Astrocyte (in vitro differentiated cells and primary cell): Measurements from ENCODE around the gene C20orf144.

Source experiments
- EZH2 ChIP-seq: IDR thresholded peaks from 2 replicates; pipeline ENCODE4 v1.6.1; 2012; ENCODE audit warnings: mild to moderate bottlenecking, low read length, inconsistent platforms; ENCODE audit not compliant: insufficient read depth
- TF ChIP-seq, protein P1 (sequence below): IDR thresholded peaks from 2 replicates; pipeline ENCODE4 v1.5.1; 2011; ENCODE audit warnings: low read depth, mild to moderate bottlenecking, inconsistent platforms, low read length, moderate library complexity; ENCODE audit not compliant: insufficient read depth

DNA sequence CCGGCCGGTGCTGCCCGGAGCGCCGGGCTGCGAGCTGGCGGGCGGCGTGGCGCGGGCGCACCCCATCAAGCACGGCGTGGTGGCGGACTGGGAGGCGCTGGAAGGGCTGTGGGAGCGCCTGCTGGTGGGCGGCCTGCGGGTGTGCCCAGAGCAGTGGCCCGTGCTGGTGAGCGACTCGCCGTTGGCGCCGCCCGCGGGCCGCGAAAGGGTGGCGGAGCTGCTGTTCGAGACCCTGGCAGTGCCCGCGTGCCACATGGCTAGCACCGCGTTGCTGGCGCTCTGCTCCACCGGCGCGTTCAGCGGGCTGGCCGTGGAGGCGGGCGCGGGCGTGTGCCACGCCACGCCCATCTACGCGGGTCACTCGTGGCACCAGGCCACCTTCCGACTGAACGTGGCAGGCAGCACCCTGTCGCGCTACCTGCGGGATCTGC is 5.1 kb downstream of the C20orf144 start:
- TF ChIP-seq, protein P1, sequence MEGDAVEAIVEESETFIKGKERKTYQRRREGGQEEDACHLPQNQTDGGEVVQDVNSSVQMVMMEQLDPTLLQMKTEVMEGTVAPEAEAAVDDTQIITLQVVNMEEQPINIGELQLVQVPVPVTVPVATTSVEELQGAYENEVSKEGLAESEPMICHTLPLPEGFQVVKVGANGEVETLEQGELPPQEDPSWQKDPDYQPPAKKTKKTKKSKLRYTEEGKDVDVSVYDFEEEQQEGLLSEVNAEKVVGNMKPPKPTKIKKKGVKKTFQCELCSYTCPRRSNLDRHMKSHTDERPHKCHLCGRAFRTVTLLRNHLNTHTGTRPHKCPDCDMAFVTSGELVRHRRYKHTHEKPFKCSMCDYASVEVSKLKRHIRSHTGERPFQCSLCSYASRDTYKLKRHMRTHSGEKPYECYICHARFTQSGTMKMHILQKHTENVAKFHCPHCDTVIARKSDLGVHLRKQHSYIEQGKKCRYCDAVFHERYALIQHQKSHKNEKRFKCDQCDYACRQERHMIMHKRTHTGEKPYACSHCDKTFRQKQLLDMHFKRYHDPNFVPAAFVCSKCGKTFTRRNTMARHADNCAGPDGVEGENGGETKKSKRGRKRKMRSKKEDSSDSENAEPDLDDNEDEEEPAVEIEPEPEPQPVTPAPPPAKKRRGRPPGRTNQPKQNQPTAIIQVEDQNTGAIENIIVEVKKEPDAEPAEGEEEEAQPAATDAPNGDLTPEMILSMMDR = no peak
- TF ChIP-seq EZH2 = peak; percentile 16
